SH-SY5Y (cell line): Measurements from ENCODE around the gene AGBL3.

Source experiments
- GATA2 ChIP-seq: IDR thresholded peaks from 2 replicates; pipeline ENCODE4 v1.6.1; 2011; ENCODE audit warnings: mild to moderate bottlenecking, low read depth, low read length
- GATA3 ChIP-seq: IDR thresholded peaks from 2 replicates; pipeline ENCODE4 v1.6.1; 2011; ENCODE audit warnings: low read depth, mild to moderate bottlenecking, low read length, moderate library complexity

DNA sequence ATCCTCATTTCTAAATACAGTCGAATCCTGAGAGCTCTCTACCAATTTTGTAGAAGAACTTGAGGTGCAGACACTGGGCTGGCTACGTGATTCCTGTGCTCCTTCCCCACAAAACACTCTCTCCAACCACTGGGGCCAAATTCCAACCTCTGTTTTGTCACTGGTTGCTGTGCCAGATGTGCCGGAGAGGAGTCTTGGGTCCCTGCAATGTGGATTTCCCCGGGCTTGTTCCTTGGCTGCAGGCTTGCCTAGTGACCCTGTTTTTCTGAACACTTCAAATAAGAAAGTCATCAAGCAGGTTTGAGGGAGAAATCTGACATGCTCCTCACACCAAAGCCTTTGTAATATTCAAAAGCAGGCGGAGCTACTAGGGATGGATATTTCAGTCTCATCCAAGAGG is 44.4 kb upstream of the AGBL3 start:
- TF ChIP-seq GATA3 (no peak), GATA2 (no peak)
